H1 (cell line): Measurements from ENCODE around the gene STH. TPM values are rescaled to one million over a fixed set of nuclear protein-coding genes. Genes with fewer than 3 reads are reported as not detected.

ENCODE experiments used
- CHD7 ChIP-seq: fragments of 300-600 bp; sonication (generic); IDR thresholded peaks from 2 replicates; pipeline ENCODE4 v1.7.1; 2012; ENCODE audit warnings: low read length, moderate library complexity, mild to moderate bottlenecking, inconsistent platforms; ENCODE audit not compliant: insufficient replicate concordance
- CTBP2 ChIP-seq: IDR thresholded peaks from 2 replicates; pipeline ENCODE4 v1.7.0; 2011; ENCODE audit warnings: borderline replicate concordance, mild to moderate bottlenecking, moderate library complexity, mixed read lengths, low read length; ENCODE audit not compliant: insufficient read depth, insufficient read length
- SP1 ChIP-seq: IDR thresholded peaks from 2 replicates; pipeline ENCODE4 v1.6.1; 2011; ENCODE audit warnings: low read depth, low read length
- YY1 ChIP-seq: IDR thresholded peaks from 2 replicates; pipeline ENCODE4 v1.6.1; 2011; ENCODE audit warnings: low read depth, mild to moderate bottlenecking, low read length
- polyA plus RNA-seq, 7 experiments: library from polyadenylated mRNA; depleted of rRNA in 3 of 7; stranded (reverse) in 5 of 7; unstranded in 2 of 7; fragments of >200 nt in 5 of 7; fragments of 200-250 nt in 2 of 7; gene quantifications; 1 replicate in 5 of 7; 2 replicates in 1 of 7; 4 replicates in 1 of 7; pipeline versions ENCODE4 v1.2.1 to v1.2.3, GENCODE V29; 2011 to 2013; ENCODE audit warnings: missing spikeins in 2 of 7, mixed read lengths in 2 of 7
- total RNA-seq: library from RNA; stranded (reverse); fragmentation: NEBNext Ultra II Directional; extraction: Animal tissue kit (Norgen Biotek cat#: 25700); gene quantifications from 2 replicates; pipeline ENCODE4 v1.2.1, GENCODE V29; 2021

The STH gene
- total and polyA plus RNA-seq, 2 of the 8 experiments (the other 6 are each of a cell fraction or from before 2014, with no cell fraction given) = not detected

GRCh38 chr17:45973946-45974859, 24.8 kb upstream of the STH start (continued):
- TF ChIP-seq CHD7 (no peak), YY1 (no peak), SP1 (no peak), CTBP2 (no peak)
